Lung (tissue), 12 donors: ENCODE results near the gene INTS11. TPM values are rescaled to one million over a fixed set of nuclear protein-coding genes. Genes with fewer than 3 reads are reported as not detected.

Source experiments
- ATAC-seq: fragments of 200-7000 bp; cut with Tn5 transposase; one replicate; pipeline ENCODE4 v1.9.1; 2020; ENCODE audit warnings: moderate number of reproducible peaks; ENCODE audit not compliant: insufficient read depth, low FRiP score
- DNase-seq, 3 donors: peaks; one replicate each; pipeline ENCODE4 v3.0.0-alpha.2; 2013 to 2017
- H3K27ac ChIP-seq, 2 donors: one replicate each; pipeline ENCODE4 v1.5.1; 2013; ENCODE audit warnings: mild to moderate bottlenecking in 2 of 2, moderate library complexity in 2 of 2, control low read depth in 1 of 2, inconsistent platforms in 1 of 2, low read depth in 1 of 2, low read length in 1 of 2
- H3K27me3 ChIP-seq, 3 donors: one replicate each; pipeline ENCODE4 v1.5.1; 2013; ENCODE audit warnings: low read length in 2 of 3; ENCODE audit not compliant: control insufficient read depth in 3 of 3, insufficient read depth in 3 of 3
- H3K36me3 ChIP-seq, 4 donors: one replicate each; pipeline ENCODE4 v1.5.1; 2013; ENCODE audit warnings: low read length in 4 of 4, mild to moderate bottlenecking in 1 of 4, moderate library complexity in 1 of 4; ENCODE audit not compliant: control insufficient read depth in 4 of 4, insufficient read depth in 4 of 4
- H3K4me1 ChIP-seq, 5 donors: one replicate each; pipeline ENCODE4 v1.5.1; 2013; ENCODE audit warnings: low read length in 5 of 5, mild to moderate bottlenecking in 2 of 5, moderate library complexity in 1 of 5; ENCODE audit not compliant: control insufficient read depth in 5 of 5, insufficient read depth in 5 of 5
- H3K4me3 ChIP-seq: one replicate; pipeline ENCODE4 v1.5.1; 2013; ENCODE audit warnings: mild to moderate bottlenecking, control low read depth, moderate library complexity
- H3K9ac ChIP-seq, 2 donors: one replicate each; pipeline ENCODE4 v1.5.1; 2013; ENCODE audit warnings: low read length in 2 of 2, control low read depth in 1 of 2; ENCODE audit not compliant: insufficient read depth in 1 of 2
- H3K9me3 ChIP-seq, 4 donors: one replicate each; pipeline ENCODE4 v1.5.1; 2013; ENCODE audit warnings: low read length in 3 of 4, mild to moderate bottlenecking in 1 of 4, moderate library complexity in 1 of 4; ENCODE audit not compliant: control insufficient read depth in 4 of 4, insufficient read depth in 3 of 4
- WGBS, 2 donors: extraction: QIAGEN DNeasy Blood & Tissue Kit; methylation state at CpG; one replicate each; pipeline ENCODE4 v1.1.7; 2013; 5-methylcytosine and 5-hydroxymethylcytosine counted together
- polyA plus RNA-seq, 2 donors: library from polyadenylated mRNA; stranded (reverse); fragments of 200-250 nt; gene quantifications; one replicate each; pipeline ENCODE4 v1.2.1, GENCODE V29; 2013
- total RNA-seq, 2 donors: library from RNA; depleted of rRNA in 1 of 2; stranded (reverse); fragments of >200 nt in 1 of 2; gene quantifications; one replicate each; pipeline ENCODE4 v1.2.1, GENCODE V29; 2014 to 2021
- TF ChIP-seq, protein P1 (sequence below): IDR thresholded peaks from 2 replicates; pipeline ENCODE4 v1.5.1; 2012; ENCODE audit warnings: mild to moderate bottlenecking; ENCODE audit errors: control extremely low read depth, extremely low read depth
- donor health status: control.
- donor health status: control.
- donor health status: Bipolar disorder and iron deficiency.
- donor health status: healthy.
- donor health status: DM: yes; HTN: yes; CAD: no.

Gene INTS11
- total and polyA plus RNA-seq, 4 donors = 89.8 to 130 (median 96.7) TPM

DNA sequence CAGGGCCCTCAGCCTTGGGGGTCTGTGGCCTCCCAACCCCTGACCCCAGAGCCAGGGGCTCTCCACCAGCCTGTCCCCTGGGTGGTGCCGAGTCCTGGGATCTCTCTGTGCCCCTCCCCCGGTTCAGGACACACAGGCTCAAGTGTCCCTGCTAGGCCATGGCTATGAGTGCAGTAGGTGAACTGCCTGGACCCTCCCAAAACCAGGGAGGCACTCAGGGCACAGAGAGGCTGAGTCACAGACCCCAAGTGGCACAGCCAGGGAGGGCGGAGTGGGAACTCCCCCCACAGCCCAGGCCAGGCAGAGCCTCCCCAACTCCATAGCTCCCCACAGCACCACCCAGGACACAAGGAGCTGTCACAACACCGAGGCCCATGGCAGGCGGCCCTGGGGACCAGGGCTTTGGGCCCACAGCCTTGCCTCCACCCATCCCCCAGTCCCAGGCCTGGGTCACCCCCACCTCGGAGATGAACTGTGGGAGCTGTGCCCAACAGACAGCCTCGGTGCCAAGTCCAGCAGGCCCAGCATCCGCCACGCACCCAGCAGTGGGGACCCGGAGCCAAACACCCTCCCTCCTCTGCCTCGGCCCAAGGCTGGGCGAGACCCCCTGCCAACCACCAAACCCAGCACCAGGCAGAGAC is 21.5 kb upstream of the INTS11 start:
- peaks cover 0 to 10% (median 2%) of the 10 kb centered on the region in 4 donors for H3K36me3 ChIP-seq
- peak overlapping the region in 1 of 2 donors; percentile 76 for H3K27ac ChIP-seq
- no peaks in the 10 kb centered on the region for H3K27me3 ChIP-seq
- ATAC-seq = peak; percentile 1
- TF ChIP-seq, protein P1, sequence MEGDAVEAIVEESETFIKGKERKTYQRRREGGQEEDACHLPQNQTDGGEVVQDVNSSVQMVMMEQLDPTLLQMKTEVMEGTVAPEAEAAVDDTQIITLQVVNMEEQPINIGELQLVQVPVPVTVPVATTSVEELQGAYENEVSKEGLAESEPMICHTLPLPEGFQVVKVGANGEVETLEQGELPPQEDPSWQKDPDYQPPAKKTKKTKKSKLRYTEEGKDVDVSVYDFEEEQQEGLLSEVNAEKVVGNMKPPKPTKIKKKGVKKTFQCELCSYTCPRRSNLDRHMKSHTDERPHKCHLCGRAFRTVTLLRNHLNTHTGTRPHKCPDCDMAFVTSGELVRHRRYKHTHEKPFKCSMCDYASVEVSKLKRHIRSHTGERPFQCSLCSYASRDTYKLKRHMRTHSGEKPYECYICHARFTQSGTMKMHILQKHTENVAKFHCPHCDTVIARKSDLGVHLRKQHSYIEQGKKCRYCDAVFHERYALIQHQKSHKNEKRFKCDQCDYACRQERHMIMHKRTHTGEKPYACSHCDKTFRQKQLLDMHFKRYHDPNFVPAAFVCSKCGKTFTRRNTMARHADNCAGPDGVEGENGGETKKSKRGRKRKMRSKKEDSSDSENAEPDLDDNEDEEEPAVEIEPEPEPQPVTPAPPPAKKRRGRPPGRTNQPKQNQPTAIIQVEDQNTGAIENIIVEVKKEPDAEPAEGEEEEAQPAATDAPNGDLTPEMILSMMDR = no peak
- H3K9me3 ChIP-seq = no peaks in the 10 kb centered on the region
- WGBS, 2 donors = 78 to 89% methylated on average over 12 of the region's 12 CpGs
- DNase-seq = no peak
- H3K9ac ChIP-seq = no peak overlapping the region
- H3K4me1 ChIP-seq = peaks cover 0 to 32% (median 14%) of the 10 kb centered on the region in 5 donors
- no peak overlapping the region for H3K4me3 ChIP-seq

DNA sequence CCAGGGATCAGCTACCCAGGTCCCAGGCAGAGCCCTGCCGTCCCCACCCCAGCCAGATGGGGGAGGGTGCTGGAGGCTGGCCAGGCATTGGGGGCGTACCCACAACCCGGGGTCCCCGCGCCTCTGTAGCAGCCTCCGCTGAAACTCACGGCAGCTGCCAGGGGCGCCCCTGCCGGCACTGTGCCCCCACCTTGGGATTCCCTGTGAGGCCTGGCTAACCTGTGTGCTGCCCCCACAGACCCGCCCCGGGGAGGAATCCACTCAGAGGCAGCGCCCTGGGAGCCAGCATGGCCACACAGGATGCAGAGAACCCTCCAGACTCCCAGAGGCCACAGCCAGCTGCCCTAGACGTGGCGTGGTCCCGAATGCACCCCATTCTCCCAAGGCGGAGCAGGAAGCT is 20.9 kb upstream of the INTS11 start:
- H3K27ac ChIP-seq = peak overlapping the region in 1 of 2 donors; percentile 76
- no peaks in the 10 kb centered on the region for H3K9me3 ChIP-seq
- WGBS, 2 donors = 66 to 83% methylated on average over 16 of the region's 16 CpGs
- peaks cover 0 to 13% (median 4%) of the 10 kb centered on the region in 4 donors for H3K36me3 ChIP-seq
- H3K4me3 ChIP-seq = no peak overlapping the region
- H3K4me1 ChIP-seq = peaks cover 0 to 32% (median 14%) of the 10 kb centered on the region in 5 donors
- TF ChIP-seq, protein P1 = no peak
- no peaks in the 10 kb centered on the region for H3K27me3 ChIP-seq
- no peak for ATAC-seq
- no peak overlapping the region for H3K9ac ChIP-seq
- DNase-seq = no peak

GRCh38 chr1:1344655-1345361 is 20.3 kb upstream of the INTS11 start:
- peak; percentile 38 for ATAC-seq
- Histone ChIP-seq H3K9ac (no peak overlapping the region), H3K27me3 (no peaks in the 10 kb centered on the region), H3K27ac (peak overlapping the region in 1 of 2 donors; percentile 76), H3K9me3 (no peaks in the 10 kb centered on the region), H3K36me3 (peaks cover 0 to 18% (median 4%) of the 10 kb centered on the region in 4 donors), H3K4me1 (peaks cover 0 to 32% (median 14%) of the 10 kb centered on the region in 5 donors), H3K4me3 (no peak overlapping the region)
- 70 to 76% methylated on average over 13 to 15 of the region's 15 CpGs for WGBS, 2 donors
- no peak for DNase-seq
- TF ChIP-seq, protein P1 = no peak
